Small intestine (tissue), 7 donors: ENCODE results near the gene BRD9. TPM values are rescaled to one million over a fixed set of nuclear protein-coding genes. Genes with fewer than 3 reads are reported as not detected.
"Not testable (repeated sequence)": the region's sequence is repeated elsewhere in the genome, so short reads cannot be mapped to it uniquely, and the experiment has no call there.

Experiments
- DNase-seq, 2 donors: peaks; one replicate each; pipeline versions ENCODE4 v3.0.0 to v3.0.0-alpha.2; 2013
- FAIRE-seq: peaks from 2 replicates; lab custom pipeline; 2012; peaks lifted over from hg19 to GRCh38; lab: Jason Lieb, UNC
- H3K27ac ChIP-seq, 3 donors: one replicate each; pipeline ENCODE4 v1.5.1; 2013; ENCODE audit warnings: low read length in 2 of 3, mild to moderate bottlenecking in 2 of 3, control low read depth in 1 of 3, inconsistent platforms in 1 of 3, low read depth in 1 of 3, moderate library complexity in 1 of 3
- H3K27me3 ChIP-seq, 3 donors: one replicate each; pipeline ENCODE4 v1.6.1; 2013; ENCODE audit warnings: low read length in 3 of 3, inconsistent platforms in 1 of 3; ENCODE audit not compliant: control insufficient read depth in 3 of 3, insufficient read depth in 3 of 3
- H3K36me3 ChIP-seq, 3 donors: one replicate each; pipeline ENCODE4 v1.6.1; 2013; ENCODE audit warnings: low read length in 3 of 3, inconsistent platforms in 1 of 3, low read depth in 1 of 3, mild to moderate bottlenecking in 1 of 3, moderate library complexity in 1 of 3; ENCODE audit not compliant: control insufficient read depth in 3 of 3, insufficient read depth in 2 of 3
- H3K4me1 ChIP-seq, 3 donors: one replicate each; pipeline ENCODE4 v1.6.1; 2013; ENCODE audit warnings: low read length in 2 of 3, inconsistent platforms in 1 of 3, low read depth in 1 of 3, mild to moderate bottlenecking in 1 of 3, moderate library complexity in 1 of 3; ENCODE audit not compliant: control insufficient read depth in 3 of 3, insufficient read depth in 2 of 3
- H3K4me3 ChIP-seq, 3 donors: one replicate each; pipeline ENCODE4 v1.5.1; 2013; ENCODE audit warnings: low read length in 3 of 3, control low read depth in 1 of 3, inconsistent platforms in 1 of 3, low read depth in 1 of 3, mild to moderate bottlenecking in 1 of 3, moderate library complexity in 1 of 3
- H3K9me3 ChIP-seq, 2 donors: one replicate each; pipeline ENCODE4 v1.6.1; 2013; ENCODE audit warnings: low read depth in 1 of 2, low read length in 1 of 2; ENCODE audit not compliant: control insufficient read depth in 2 of 2, insufficient read depth in 1 of 2
- WGBS, 3 donors: extraction: QIAGEN DNeasy Blood & Tissue Kit; methylation state at CpG; one replicate each; pipeline ENCODE4 v1.1.7; 2013; 5-methylcytosine and 5-hydroxymethylcytosine counted together
- polyA plus RNA-seq, 4 donors: library from polyadenylated mRNA; stranded (reverse) in 3 of 4; unstranded in 1 of 4; fragments of 200-250 nt in 3 of 4; fragments of 120-200 nt in 1 of 4; gene quantifications; one replicate each; pipeline versions ENCODE4 v1.2.1 to v1.2.3, GENCODE V29; 2013
- donor health status: healthy with polysubstance abuse.
- donor health status: control.
- donor health status: control.
- donor health status: Bipolar disorder and iron deficiency.
- donor health status: healthy.

The BRD9 gene
- polyA plus RNA-seq, 4 donors = 21.2 to 53.2 (median 30.5) TPM

DNA sequence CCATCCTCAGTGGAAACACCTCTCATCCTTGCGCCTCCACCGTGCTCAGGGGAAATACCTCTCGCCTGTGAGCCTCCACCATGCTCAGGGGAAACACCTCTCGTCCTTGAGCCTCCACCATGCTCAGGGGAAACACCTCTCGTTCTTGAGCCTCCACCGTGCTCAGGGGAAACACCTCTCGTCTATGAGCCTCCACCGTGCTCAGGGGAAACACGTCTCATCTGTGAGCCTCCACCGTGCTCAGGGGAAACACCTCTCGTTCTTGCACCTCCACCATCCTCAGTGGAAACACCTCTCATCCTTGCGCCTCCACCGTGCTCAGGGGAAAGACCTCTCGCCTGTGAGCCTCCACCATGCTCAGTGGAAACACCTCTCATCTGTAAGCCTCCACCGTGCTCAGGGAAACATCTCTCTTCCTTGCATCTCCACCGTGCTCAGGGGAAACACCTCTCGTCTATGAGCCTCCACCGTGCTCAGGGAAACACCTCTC, 46.0 kb downstream of the BRD9 start:
- H3K4me3 ChIP-seq, H3K9me3 ChIP-seq, FAIRE-seq, H3K27me3 ChIP-seq, DNase-seq, H3K27ac ChIP-seq: not testable (repeated sequence)
- H3K36me3 ChIP-seq = peaks cover 0 to 12% (median 0%) of the 10 kb centered on the region in 3 donors
- 74 to 78% (median 75%) methylated on average over 18 of the region's 18 CpGs for whole genome bisulfite sequencing, 3 donors
- peaks cover 0 to 24% (median 0%) of the 10 kb centered on the region in 3 donors for H3K4me1 ChIP-seq

DNA sequence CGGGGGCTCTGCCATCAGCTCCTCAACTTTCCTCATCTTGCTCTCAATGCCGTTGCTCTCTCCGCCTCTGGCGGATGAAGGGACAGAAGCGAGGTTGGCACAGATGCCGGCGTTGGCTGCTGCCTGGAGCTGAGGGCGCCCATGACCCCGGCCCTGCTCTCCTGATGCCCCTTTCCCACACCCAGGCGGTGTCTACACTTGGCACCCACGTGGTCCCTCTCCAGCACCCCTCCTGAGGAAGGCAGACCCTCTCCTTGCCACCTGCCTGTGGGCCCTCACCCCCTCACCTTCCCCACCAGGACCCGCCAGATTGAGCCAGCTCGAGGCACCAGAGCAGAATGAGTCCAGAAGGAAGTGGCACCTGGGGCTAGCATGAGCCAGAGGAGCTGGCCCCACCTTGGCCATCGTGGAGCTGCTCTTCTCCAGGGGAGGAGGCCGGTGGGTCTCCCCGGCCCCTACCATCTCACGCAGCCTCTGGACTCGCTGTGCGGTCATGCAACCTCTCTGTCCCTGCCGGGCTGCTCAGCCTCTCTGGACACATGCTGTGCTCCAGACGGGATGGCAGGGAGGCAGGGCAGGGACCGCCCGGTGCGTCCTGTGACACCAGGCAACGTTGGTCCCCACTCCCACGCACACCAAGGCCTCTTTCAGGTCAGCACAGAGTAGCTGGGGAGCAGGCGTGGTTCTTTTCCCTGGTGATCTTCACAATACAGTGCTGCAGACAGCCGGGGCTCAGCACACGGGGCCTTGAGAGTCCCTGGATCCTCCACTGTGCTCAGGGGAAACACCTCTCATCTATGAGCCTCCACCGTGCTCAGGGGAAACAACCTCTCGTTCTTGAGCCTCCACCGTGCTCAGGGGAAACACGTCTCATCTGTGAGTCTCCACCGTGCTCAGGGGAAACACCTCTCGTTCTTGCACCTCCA, 46.7 kb downstream of the BRD9 start:
- not testable (repeated sequence) for H3K4me3 ChIP-seq, H3K9me3 ChIP-seq, H3K27ac ChIP-seq, DNase-seq, H3K27me3 ChIP-seq, FAIRE-seq
- H3K36me3 ChIP-seq = peaks cover 0 to 16% (median 0%) of the 10 kb centered on the region in 3 donors
- H3K4me1 ChIP-seq = peaks cover 0 to 21% (median 0%) of the 10 kb centered on the region in 3 donors
- WGBS, 3 donors = 77 to 84% (median 84%) methylated on average over 12 to 26 of the region's 35 CpGs

DNA sequence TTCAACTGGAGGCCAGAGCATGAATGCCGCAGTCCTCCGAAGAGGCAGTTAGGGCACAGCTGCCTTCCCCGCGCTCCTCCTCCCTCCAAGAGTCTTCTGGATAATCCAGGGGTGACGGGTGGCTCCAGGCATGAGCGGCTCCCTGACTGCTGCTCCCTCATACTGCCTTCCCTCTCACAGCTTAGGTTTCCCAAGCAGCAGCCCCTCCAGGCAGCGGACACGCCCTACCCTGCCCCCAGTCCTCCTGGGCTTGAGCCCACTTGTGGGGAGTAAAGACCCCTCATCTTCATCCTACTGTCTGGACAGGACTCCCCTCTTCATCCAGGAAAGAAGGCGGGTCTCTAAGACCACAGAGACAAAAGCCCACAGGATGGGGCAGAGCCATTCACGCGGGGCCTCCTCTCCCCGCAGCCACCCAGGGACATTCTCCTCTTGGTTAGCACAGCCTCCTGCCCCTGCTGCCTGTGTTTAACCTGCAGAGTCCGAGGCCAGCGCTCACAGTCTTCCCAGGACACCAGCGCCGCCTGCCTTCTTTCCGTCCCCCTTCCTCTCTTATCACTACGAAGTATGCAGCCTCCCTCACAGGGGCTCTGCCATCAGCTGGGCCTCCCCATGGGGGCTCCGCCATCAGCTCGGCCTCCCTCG, 47.4 kb downstream of the BRD9 start:
- not testable (repeated sequence) for DNase-seq, H3K4me3 ChIP-seq, H3K27me3 ChIP-seq, H3K9me3 ChIP-seq, H3K27ac ChIP-seq, FAIRE-seq
- peaks cover 0 to 24% (median 0%) of the 10 kb centered on the region in 3 donors for H3K36me3 ChIP-seq
- H3K4me1 ChIP-seq = peaks cover 0 to 14% (median 0%) of the 10 kb centered on the region in 3 donors
- 86 to 94% (median 89%) methylated on average over 12 to 17 of the region's 21 CpGs for WGBS, 3 donors

GRCh38 chr5:844426-844825, 48.2 kb downstream of the BRD9 start:
- not testable (repeated sequence) for H3K9me3 ChIP-seq, H3K4me3 ChIP-seq, H3K27me3 ChIP-seq, H3K4me1 ChIP-seq, DNase-seq, H3K27ac ChIP-seq, FAIRE-seq
- 89 to 92% (median 92%) methylated on average over 14 of the region's 16 CpGs for WGBS, 3 donors
- peaks cover 0 to 27% (median 0%) of the 10 kb centered on the region in 3 donors for H3K36me3 ChIP-seq

GRCh38 chr5:843926-844325, 48.7 kb downstream of the BRD9 start:
- H3K27ac ChIP-seq, FAIRE-seq, H3K4me3 ChIP-seq, DNase-seq, H3K27me3 ChIP-seq, H3K9me3 ChIP-seq, H3K4me1 ChIP-seq: not testable (repeated sequence)
- peaks cover 0 to 27% (median 0%) of the 10 kb centered on the region in 3 donors for H3K36me3 ChIP-seq
- WGBS, 3 donors = 78 to 83% (median 82%) methylated on average over 18 to 22 of the region's 22 CpGs

- H3K36me3 ChIP-seq = peaks cover 0 to 30% (median 0%) of the 10 kb centered on the region in 3 donors
- H3K27ac ChIP-seq, DNase-seq, H3K4me3 ChIP-seq, FAIRE-seq, H3K27me3 ChIP-seq, H3K9me3 ChIP-seq, H3K4me1 ChIP-seq: not testable (repeated sequence)
- WGBS, 3 donors = 92 to 96% (median 92%) methylated on average over 11 to 20 of the region's 26 CpGs
These were observed 49.2 kb downstream of the BRD9 start for GRCh38 chr5:843371-843770.

DNA sequence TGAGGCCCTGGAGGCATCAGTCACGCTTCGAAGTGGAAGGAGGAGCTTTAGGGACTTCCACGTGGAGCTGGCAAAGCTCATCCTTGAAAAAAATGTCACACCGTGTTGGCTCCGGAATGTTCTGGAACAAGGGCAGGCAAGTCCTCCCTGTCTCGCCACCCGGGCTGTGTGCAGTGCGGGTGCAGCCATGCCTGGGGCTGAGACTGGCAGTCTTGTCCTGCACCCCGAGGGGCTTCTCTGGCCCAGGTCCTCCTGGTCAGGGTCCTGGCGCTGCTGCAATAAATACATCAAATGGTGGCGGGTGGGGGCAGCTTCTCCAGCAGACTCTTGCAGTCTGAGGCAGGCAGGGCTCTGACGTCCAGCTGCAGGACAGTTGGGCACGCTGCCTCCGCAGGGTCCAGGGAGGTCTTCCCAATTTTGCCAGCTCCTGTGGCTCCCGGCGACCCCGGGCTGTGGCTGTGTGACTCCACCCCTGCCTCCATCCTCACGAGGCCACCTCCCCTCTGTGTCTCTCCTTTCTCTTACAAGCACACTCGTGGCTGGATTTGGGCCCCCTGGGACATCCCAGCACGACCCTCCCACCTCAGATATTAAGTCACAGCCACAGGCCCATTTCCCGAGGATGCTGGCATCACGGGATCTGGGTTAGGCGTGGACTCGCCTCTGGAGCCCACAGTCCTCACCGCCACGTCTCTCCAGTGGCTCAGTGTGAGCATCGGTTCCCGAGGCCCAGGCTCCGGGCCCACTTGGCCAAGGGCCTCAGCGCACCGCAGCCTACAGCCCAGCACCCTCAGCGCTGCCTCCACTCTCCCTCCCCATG, 50.0 kb downstream of the BRD9 start:
- H3K4me1 ChIP-seq, H3K9me3 ChIP-seq, H3K27me3 ChIP-seq, H3K27ac ChIP-seq, DNase-seq, FAIRE-seq, H3K4me3 ChIP-seq: not testable (repeated sequence)
- WGBS, 3 donors = 86 to 90% (median 86%) methylated on average over 25 to 29 of the region's 32 CpGs
- H3K36me3 ChIP-seq = peaks cover 0 to 31% (median 0%) of the 10 kb centered on the region in 3 donors
